Sigmoid colon (tissue), 7 donors: ENCODE results near the gene TRERF1. TPM values are rescaled to one million over a fixed set of nuclear protein-coding genes. Genes with fewer than 3 reads are reported as not detected.

Experiments used
- DNase-seq: peaks from one replicate; pipeline ENCODE4 v3.0.0-alpha.2; 2019
- H3K27ac ChIP-seq, 4 donors: fragments of 200-600 bp; sonication (generic); one replicate each; pipeline ENCODE4 v1.5.1; 2016 to 2019; ENCODE audit warnings: mild to moderate bottlenecking in 1 of 4
- H3K27me3 ChIP-seq, 3 donors: fragments of 200-600 bp; sonication (generic); one replicate each; pipeline ENCODE4 v1.5.1; 2019; ENCODE audit warnings: mild to moderate bottlenecking in 1 of 3
- H3K36me3 ChIP-seq, 4 donors: fragments of 200-600 bp; sonication (generic); one replicate each; pipeline ENCODE4 v1.5.1; 2016 to 2019
- H3K4me1 ChIP-seq, 4 donors: fragments of 200-600 bp; sonication (generic); one replicate each; pipeline ENCODE4 v1.5.1; 2017 to 2019
- H3K4me3 ChIP-seq, 4 donors: fragments of 200-600 bp; sonication (generic); one replicate each; pipeline ENCODE4 v1.5.1; 2017 to 2019; ENCODE audit warnings: mild to moderate bottlenecking in 2 of 4, moderate library complexity in 1 of 4
- H3K9me3 ChIP-seq, 4 donors: fragments of 200-600 bp in 3 of 4; sonication (generic) in 3 of 4; one replicate each; pipeline versions ENCODE4 v1.5.1 to v1.6.1; 2013 to 2019
- CTCF ChIP-seq, 4 experiments: fragments of 450-650 bp in 3 of 4; fragments of 200-600 bp in 1 of 4; IDR thresholded peaks; one replicate each; pipeline ENCODE4 v1.5.1; 2016 to 2019; ENCODE audit warnings: antibody characterized with exemption in 4 of 4, mild to moderate bottlenecking in 3 of 4, moderate library complexity in 2 of 4
- EP300 ChIP-seq, 4 donors: sonication (generic); formaldehyde crosslinking; IDR thresholded peaks; one replicate each; pipeline ENCODE4 v1.6.1; 2017; ENCODE audit warnings: antibody characterized with exemption in 4 of 4
- POLR2A ChIP-seq, 2 donors: fragments of 450-650 bp; IDR thresholded peaks; one replicate each; pipeline ENCODE4 v1.6.1; 2016; ENCODE audit warnings: antibody characterized with exemption in 2 of 2, mild to moderate bottlenecking in 2 of 2, moderate library complexity in 2 of 2
- POLR2AphosphoS5 ChIP-seq, 4 donors: sonication (generic); formaldehyde crosslinking; IDR thresholded peaks; one replicate each; pipeline ENCODE4 v1.6.1; 2017; ENCODE audit warnings: antibody characterized with exemption in 4 of 4
- WGBS, 2 donors: extraction: QIAGEN DNeasy Blood & Tissue Kit; methylation state at CpG; one replicate each; pipeline ENCODE4 v1.1.7; 2013; 5-methylcytosine and 5-hydroxymethylcytosine counted together
- intact Hi-C: fragments of 100-400 bp; cut with DNase I; formaldehyde crosslinking; loops from one replicate; pipeline ENCODE4 v1.15.1; 2023
- polyA plus RNA-seq, 3 donors: library from polyadenylated mRNA; stranded (reverse); fragments of 200-250 nt; gene quantifications; one replicate each; pipeline ENCODE4 v1.2.3, GENCODE V29; 2013
- total RNA-seq, 4 donors: library from RNA; depleted of rRNA; stranded (reverse); fragments of >200 nt; gene quantifications; one replicate each; pipeline ENCODE4 v1.1.0, GENCODE V29; 2016
- donor health status: healthy with polysubstance abuse.
- donor health status: Bipolar disorder and iron deficiency.
- donor health status: healthy.

Gene TRERF1
- total and polyA plus RNA-seq, 7 donors, result 0.46 to 10.5 (median 4.6) TPM

- 85 to 90% methylated on average over 4 of the region's 4 CpGs for WGBS, 2 donors
- Histone ChIP-seq H3K36me3 (no peaks in the 10 kb centered on the region), H3K27me3 (no peaks in the 10 kb centered on the region), H3K9me3 (no peaks in the 10 kb centered on the region), H3K27ac (no peak overlapping the region), H3K4me3 (no peak overlapping the region), H3K4me1 (no peaks in the 10 kb centered on the region)
- DNase-seq, result no peak
- intact Hi-C loops, result no loop called here
- TF ChIP-seq POLR2AphosphoS5 (IDR thresholded peaks at IDR 0.05), result no peak
- TF ChIP-seq EP300 (IDR thresholded peaks at IDR 0.05), result no peak
- no peak for TF ChIP-seq POLR2A (IDR thresholded peaks at IDR 0.05)
- no peak for TF ChIP-seq CTCF (IDR thresholded peaks at IDR 0.05)
These were observed 57.6 kb downstream of the TRERF1 start for GRCh38 chr6:42394151-42394550.

GRCh38 chr6:42393339-42393738 lies 58.4 kb downstream of the TRERF1 start:
- Histone ChIP-seq H3K27ac (no peak overlapping the region), H3K27me3 (no peaks in the 10 kb centered on the region), H3K9me3 (no peaks in the 10 kb centered on the region), H3K4me1 (no peaks in the 10 kb centered on the region), H3K4me3 (no peak overlapping the region), H3K36me3 (no peaks in the 10 kb centered on the region)
- TF ChIP-seq POLR2A (IDR thresholded peaks at IDR 0.05) (no peak), CTCF (IDR thresholded peaks at IDR 0.05) (no peak)
- intact Hi-C loops, result no loop called here
- WGBS, 2 donors, result 25 to 67% methylated on average over 3 of the region's 3 CpGs
- no peak for DNase-seq

GRCh38 chr6:42392833-42393232 lies 58.9 kb downstream of the TRERF1 start:
- Histone ChIP-seq H3K27ac (no peak overlapping the region), H3K4me1 (no peaks in the 10 kb centered on the region), H3K36me3 (no peaks in the 10 kb centered on the region), H3K9me3 (no peaks in the 10 kb centered on the region), H3K27me3 (no peaks in the 10 kb centered on the region), H3K4me3 (no peak overlapping the region)
- no peak for TF ChIP-seq POLR2AphosphoS5 (IDR thresholded peaks at IDR 0.05)
- no peak for TF ChIP-seq EP300 (IDR thresholded peaks at IDR 0.05)
- TF ChIP-seq CTCF (IDR thresholded peaks at IDR 0.05), result no peak
- no peak for TF ChIP-seq POLR2A (IDR thresholded peaks at IDR 0.05)
- 87 to 95% methylated on average over 10 of the region's 10 CpGs for WGBS, 2 donors
- DNase-seq, result no peak
- intact Hi-C loops, result no loop called here

- H3K27me3 ChIP-seq, result no peaks in the 10 kb centered on the region
- H3K4me3 ChIP-seq, result no peak overlapping the region
- TF ChIP-seq POLR2AphosphoS5 (IDR thresholded peaks at IDR 0.05) (no peak), POLR2A (IDR thresholded peaks at IDR 0.05) (no peak), CTCF (IDR thresholded peaks at IDR 0.05) (no peak), EP300 (IDR thresholded peaks at IDR 0.05) (no peak)
- no peaks in the 10 kb centered on the region for H3K4me1 ChIP-seq
- no peaks in the 10 kb centered on the region for H3K9me3 ChIP-seq
- 88 to 95% methylated on average over 6 of the region's 6 CpGs for WGBS, 2 donors
- DNase-seq, result no peak
- H3K36me3 ChIP-seq, result no peaks in the 10 kb centered on the region
- H3K27ac ChIP-seq, result no peak overlapping the region
- intact Hi-C loops, result no loop called here
These were observed 60.3 kb downstream of the TRERF1 start for GRCh38 chr6:42391441-42391840.

GRCh38 chr6:42390228-42390934 lies 61.3 kb downstream of the TRERF1 start:
- no peaks in the 10 kb centered on the region for H3K4me1 ChIP-seq
- intact Hi-C loops, result no loop called here
- TF ChIP-seq CTCF (IDR thresholded peaks at IDR 0.05), result no peak
- no peak for TF ChIP-seq EP300 (IDR thresholded peaks at IDR 0.05)
- WGBS, 2 donors, result 67 to 83% methylated on average over 17 of the region's 17 CpGs
- no peaks in the 10 kb centered on the region for H3K36me3 ChIP-seq
- H3K27me3 ChIP-seq, result no peaks in the 10 kb centered on the region
- H3K27ac ChIP-seq, result no peak overlapping the region
- no peak for DNase-seq
- H3K4me3 ChIP-seq, result no peak overlapping the region
- H3K9me3 ChIP-seq, result no peaks in the 10 kb centered on the region
